WTC11 (cell line): Measurements from ENCODE around the gene HSD17B14.

Source experiments
- ATF1 ChIP-seq: sonication (generic); formaldehyde crosslinking; IDR thresholded peaks from 2 replicates; pipeline ENCODE4 v1.8.1; 2023; ENCODE audit warnings: mild to moderate bottlenecking, moderate library complexity, missing genetic modification reagents
- CTCF ChIP-seq: fragments of 200-600 bp; IDR thresholded peaks from 2 replicates; pipeline ENCODE4 v1.8.0; 2022; ENCODE audit warnings: antibody characterized with exemption
- MXD4 ChIP-seq: fragments of 250-450 bp; sonication (Bioruptor Pico); IDR thresholded peaks from 2 replicates; pipeline ENCODE4 v1.8.0; 2021; ENCODE audit warnings: mild to moderate bottlenecking, moderate library complexity, borderline replicate concordance
- TCF7 ChIP-seq: sonication (generic); formaldehyde crosslinking; IDR thresholded peaks from 2 replicates; pipeline ENCODE4 v1.8.0; 2022; ENCODE audit warnings: mild to moderate bottlenecking, low read depth, missing genetic modification reagents, moderate library complexity
- TEAD1 ChIP-seq: sonication (generic); formaldehyde crosslinking; IDR thresholded peaks from 2 replicates; pipeline ENCODE4 v1.8.0; 2022; ENCODE audit warnings: mild to moderate bottlenecking, missing genetic modification reagents
- TF ChIP-seq, protein P1 (sequence below): sonication (generic); formaldehyde crosslinking; IDR thresholded peaks from 2 replicates; pipeline ENCODE4 v1.8.0; 2022; ENCODE audit warnings: mild to moderate bottlenecking, missing genetic modification reagents
- TF ChIP-seq, protein P2 (sequence below): sonication (generic); formaldehyde crosslinking; IDR thresholded peaks from 2 replicates; pipeline ENCODE4 v1.8.0; 2023; ENCODE audit warnings: mild to moderate bottlenecking, missing genetic modification reagents
- TF ChIP-seq, protein P3 (sequence below): sonication (generic); formaldehyde crosslinking; IDR thresholded peaks from 2 replicates; pipeline ENCODE4 v1.8.0; 2022; ENCODE audit warnings: mild to moderate bottlenecking, missing genetic modification reagents

- TF ChIP-seq CTCF = no peak
- no peak for TF ChIP-seq TCF7 (CRISPR knock-in tag)
- no peak for TF ChIP-seq MXD4 (CRISPR knock-in tag)
- TF ChIP-seq, protein P1, sequence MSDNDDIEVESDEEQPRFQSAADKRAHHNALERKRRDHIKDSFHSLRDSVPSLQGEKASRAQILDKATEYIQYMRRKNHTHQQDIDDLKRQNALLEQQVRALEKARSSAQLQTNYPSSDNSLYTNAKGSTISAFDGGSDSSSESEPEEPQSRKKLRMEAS (CRISPR knock-in tag) = no peak
- TF ChIP-seq TEAD1 (CRISPR knock-in tag) = no peak
- TF ChIP-seq, protein P2, sequence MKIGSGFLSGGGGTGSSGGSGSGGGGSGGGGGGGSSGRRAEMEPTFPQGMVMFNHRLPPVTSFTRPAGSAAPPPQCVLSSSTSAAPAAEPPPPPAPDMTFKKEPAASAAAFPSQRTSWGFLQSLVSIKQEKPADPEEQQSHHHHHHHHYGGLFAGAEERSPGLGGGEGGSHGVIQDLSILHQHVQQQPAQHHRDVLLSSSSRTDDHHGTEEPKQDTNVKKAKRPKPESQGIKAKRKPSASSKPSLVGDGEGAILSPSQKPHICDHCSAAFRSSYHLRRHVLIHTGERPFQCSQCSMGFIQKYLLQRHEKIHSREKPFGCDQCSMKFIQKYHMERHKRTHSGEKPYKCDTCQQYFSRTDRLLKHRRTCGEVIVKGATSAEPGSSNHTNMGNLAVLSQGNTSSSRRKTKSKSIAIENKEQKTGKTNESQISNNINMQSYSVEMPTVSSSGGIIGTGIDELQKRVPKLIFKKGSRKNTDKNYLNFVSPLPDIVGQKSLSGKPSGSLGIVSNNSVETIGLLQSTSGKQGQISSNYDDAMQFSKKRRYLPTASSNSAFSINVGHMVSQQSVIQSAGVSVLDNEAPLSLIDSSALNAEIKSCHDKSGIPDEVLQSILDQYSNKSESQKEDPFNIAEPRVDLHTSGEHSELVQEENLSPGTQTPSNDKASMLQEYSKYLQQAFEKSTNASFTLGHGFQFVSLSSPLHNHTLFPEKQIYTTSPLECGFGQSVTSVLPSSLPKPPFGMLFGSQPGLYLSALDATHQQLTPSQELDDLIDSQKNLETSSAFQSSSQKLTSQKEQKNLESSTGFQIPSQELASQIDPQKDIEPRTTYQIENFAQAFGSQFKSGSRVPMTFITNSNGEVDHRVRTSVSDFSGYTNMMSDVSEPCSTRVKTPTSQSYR = no peak
- TF ChIP-seq, protein P3, sequence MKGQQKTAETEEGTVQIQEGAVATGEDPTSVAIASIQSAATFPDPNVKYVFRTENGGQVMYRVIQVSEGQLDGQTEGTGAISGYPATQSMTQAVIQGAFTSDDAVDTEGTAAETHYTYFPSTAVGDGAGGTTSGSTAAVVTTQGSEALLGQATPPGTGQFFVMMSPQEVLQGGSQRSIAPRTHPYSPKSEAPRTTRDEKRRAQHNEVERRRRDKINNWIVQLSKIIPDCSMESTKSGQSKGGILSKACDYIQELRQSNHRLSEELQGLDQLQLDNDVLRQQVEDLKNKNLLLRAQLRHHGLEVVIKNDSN (CRISPR knock-in tag) = no peak
- TF ChIP-seq ATF1 (CRISPR knock-in tag) = no peak
Observed at GRCh38 chr19:48768994-48769713, 67.1 kb downstream of the HSD17B14 start.
